GM12878 (cell line): ENCODE results near the gene TMEM30A. TPM values are rescaled to one million over a fixed set of nuclear protein-coding genes. Genes with fewer than 3 reads are reported as not detected.

Source experiments
- ATAC-seq: fragments of 200-7000 bp; cut with Tn5 transposase; 3 replicates; pipeline ENCODE4 v1.9.1; 2020; ENCODE audit warnings: mild to moderate bottlenecking, moderate library complexity
- BruUV-seq: library from RNA; stranded (reverse); fragments of 400-500 nt; replicated peaks from 2 replicates; lab custom pipeline; 2021; lab: Mats Ljungman, UMichigan
- CTCF ChIA-PET: fragments of 300-600 bp; sonication (Branson Sonifier 250); formaldehyde crosslinking; extraction: SDS; loops from one replicate; lab custom pipeline; 2021; ENCODE audit warnings: inconsistent platforms; lab: Yijun Ruan, JAX
- POLR2A ChIA-PET: fragments of 350-600 bp; formaldehyde crosslinking; extraction: SDS; loops from one replicate; lab custom pipeline; 2021; ENCODE audit warnings: inconsistent platforms; lab: Charles Lee
- RAD21 ChIA-PET: fragments of 300-600 bp; sonication (Branson Sonifier 250); formaldehyde crosslinking; loops from one replicate; lab custom pipeline; 2023; ENCODE audit warnings: antibody characterized with exemption; ENCODE audit not compliant: unreplicated experiment; lab: Charles Lee
- SMC1A ChIA-PET: fragments of 300-600 bp; sonication (Branson Sonifier 250); formaldehyde crosslinking; loops from one replicate; lab custom pipeline; 2023; ENCODE audit not compliant: unreplicated experiment, uncharacterized antibody; lab: Charles Lee
- DNase-seq: peaks from one replicate; pipeline ENCODE4 v3.0.0-alpha.2; 2011; ENCODE audit warnings: low read depth, low spot score
- FAIRE-seq: peaks from 3 replicates; lab custom pipeline; 2011; peaks lifted over from hg19 to GRCh38; lab: Jason Lieb, UNC
- H2AFZ ChIP-seq: 2 replicates; pipeline ENCODE4 v1.6.0; 2011; ENCODE audit warnings: low read depth, low read length, control low read depth; ENCODE audit not compliant: control insufficient read depth
- H3K27ac ChIP-seq: 2 replicates; pipeline ENCODE4 v1.5.1; 2011; ENCODE audit warnings: control low read depth; ENCODE audit not compliant: control insufficient read depth, insufficient read depth
- H3K27me3 ChIP-seq, 2 experiments: replicated peaks in 1 of 2; 2 replicates each; pipeline versions ENCODE4 v1.6.0 to v1.6.1; 2011; ENCODE audit warnings: low read length in 1 of 2; ENCODE audit not compliant: control insufficient read depth in 2 of 2, insufficient read depth in 2 of 2
- H3K36me3 ChIP-seq, 2 experiments: 2 replicates each; pipeline ENCODE4 v1.5.1; 2011; ENCODE audit warnings: low read length in 1 of 2; ENCODE audit not compliant: control insufficient read depth in 2 of 2, insufficient read depth in 2 of 2
- H3K4me1 ChIP-seq: 2 replicates; pipeline ENCODE4 v1.6.1; 2011; ENCODE audit warnings: mild to moderate bottlenecking, low read length, moderate library complexity, mixed read lengths; ENCODE audit not compliant: control insufficient read depth, insufficient read depth
- H3K4me2 ChIP-seq: 2 replicates; pipeline ENCODE4 v1.6.0; 2011; ENCODE audit warnings: control low read depth; ENCODE audit not compliant: control insufficient read depth, insufficient read depth
- H3K4me3 ChIP-seq: fragments of 200-600 bp; sonication (generic); 2 replicates; pipeline ENCODE4 v1.5.1; 2016
- H3K79me2 ChIP-seq: 2 replicates; pipeline ENCODE4 v1.6.0; 2011; ENCODE audit warnings: low read length; ENCODE audit not compliant: control insufficient read depth, insufficient read depth
- H3K9ac ChIP-seq: 2 replicates; pipeline ENCODE4 v1.8.0; 2011; ENCODE audit warnings: low read length, control low read depth, mixed read lengths; ENCODE audit not compliant: control insufficient read depth, insufficient read depth
- H3K9me3 ChIP-seq: replicated peaks from 3 replicates; pipeline ENCODE4 v1.5.1; 2011; ENCODE audit warnings: mild to moderate bottlenecking, low read length; ENCODE audit not compliant: control insufficient read depth, insufficient read depth
- H4K20me1 ChIP-seq: 2 replicates; pipeline ENCODE4 v1.6.0; 2011; ENCODE audit not compliant: control insufficient read depth, insufficient read depth
- ATF2 ChIP-seq: IDR thresholded peaks from 2 replicates; pipeline ENCODE4 v1.6.1; 2012; ENCODE audit warnings: low read length, inconsistent platforms
- ATF3 ChIP-seq: IDR thresholded peaks from 2 replicates; pipeline ENCODE4 v1.6.1; 2011; ENCODE audit warnings: low read depth, mild to moderate bottlenecking, low read length, moderate library complexity, borderline replicate concordance; ENCODE audit errors: extremely low read depth
- ATF7 ChIP-seq: fragments of 450-650 bp; IDR thresholded peaks from 2 replicates; pipeline ENCODE4 v1.6.1; 2016; ENCODE audit warnings: low read depth, mild to moderate bottlenecking
- BCL3 ChIP-seq: IDR thresholded peaks from 2 replicates; pipeline ENCODE4 v1.6.1; 2011; ENCODE audit warnings: borderline replicate concordance, low read depth, mild to moderate bottlenecking, moderate library complexity, low read length; ENCODE audit not compliant: insufficient read depth, poor library complexity, severe bottlenecking
- CEBPB ChIP-seq, 2 experiments: fragments of 150-350 bp in 1 of 2; IDR thresholded peaks; 2 replicates each; pipeline ENCODE4 v1.6.1; 2012 to 2014; ENCODE audit warnings: low read depth in 2 of 2, low read length in 2 of 2, borderline replicate concordance in 1 of 2, inconsistent platforms in 1 of 2
- CHD1 ChIP-seq: IDR thresholded peaks from 2 replicates; pipeline ENCODE4 v1.6.1; 2012; ENCODE audit warnings: low read depth, low read length, improper control_type of control experiment
- CREB1 ChIP-seq: IDR thresholded peaks from 2 replicates; pipeline ENCODE4 v1.6.1; 2012; ENCODE audit warnings: low read depth, mild to moderate bottlenecking, inconsistent platforms
- CREM ChIP-seq: IDR thresholded peaks from 2 replicates; pipeline ENCODE4 v1.6.1; 2014; ENCODE audit warnings: antibody characterized with exemption, low read depth
- E2F8 ChIP-seq: fragments of 450-650 bp; IDR thresholded peaks from 2 replicates; pipeline ENCODE4 v1.6.1; 2018; ENCODE audit warnings: mild to moderate bottlenecking, low read depth, moderate library complexity; ENCODE audit not compliant: partially characterized antibody
- HSF1 ChIP-seq: fragments of 150-350 bp; IDR thresholded peaks from 2 replicates; pipeline ENCODE4 v1.6.1; 2014; ENCODE audit warnings: mild to moderate bottlenecking, low read depth, low read length
- POU2F2 ChIP-seq: IDR thresholded peaks from 3 replicates; pipeline ENCODE4 v1.6.1; 2011; ENCODE audit warnings: low read depth, mild to moderate bottlenecking, low read length, borderline replicate concordance
- SIX5 ChIP-seq: IDR thresholded peaks from 2 replicates; pipeline ENCODE4 v1.6.1; 2011; ENCODE audit warnings: mild to moderate bottlenecking, low read depth, low read length, moderate library complexity; ENCODE audit not compliant: severe bottlenecking
- TAF1 ChIP-seq: IDR thresholded peaks from 2 replicates; pipeline ENCODE4 v1.6.1; 2011; ENCODE audit warnings: mild to moderate bottlenecking, low read depth, low read length, borderline replicate concordance
- WGBS: methylation state at CpG from one replicate; pipeline ENCODE4 v1.1.6; 2016; ENCODE audit warnings: low lambda C conversion rate; ENCODE audit not compliant: insufficient replicate concordance, insufficient coverage; ENCODE audit errors: missing lambda C conversion rate; 5-methylcytosine and 5-hydroxymethylcytosine counted together
- in situ Hi-C: fragments of 300-500 bp; cut with MboI; formaldehyde crosslinking; loops from 9 replicates; pipeline ENCODE4 v1.14.3; 2018; ENCODE audit warnings: mixed read lengths
- intact Hi-C: fragments of 100-400 bp; cut with micrococcal nuclease; formaldehyde crosslinking; loops from one replicate; pipeline ENCODE4 v1.14.2; 2022; ENCODE audit not compliant: unreplicated experiment
- polyA plus RNA-seq, 11 experiments: library from polyadenylated mRNA; depleted of rRNA in 4 of 11; unstranded in 6 of 11; stranded (reverse) in 5 of 11; fragments of >200 nt; fragmentation: Nextera tagmentation in 4 of 11; fragmentation: Illumina TruSeq in 1 of 11; extraction: Ambion mirVana in 4 of 11; extraction: Trizol in 1 of 11; gene quantifications; 1 replicate in 1 of 11; 2 replicates in 10 of 11; pipeline versions ENCODE4 v1.2.1 to v1.2.3, GENCODE V29; 2011 to 2016; ENCODE audit warnings: inconsistent platforms in 2 of 11, missing spikeins in 2 of 11, low read depth in 1 of 11
- total RNA-seq, 4 experiments: library from RNA; depleted of rRNA in 3 of 4; stranded (reverse); fragments of >200 nt in 3 of 4; fragmentation: Illumina TruSeq in 1 of 4; extraction: Trizol in 1 of 4; gene quantifications; 2 replicates each; pipeline versions ENCODE4 v1.2.1 to v1.2.3, GENCODE V29; 2013 to 2021

The TMEM30A gene
- total and polyA plus RNA-seq, 10 of the 15 experiments (the other 5 are each of a cell fraction or from before 2014, with no cell fraction given) = 11.9 to 61.6 (median 43.2) TPM

- ATAC-seq (no peak), DNase-seq (no peak), FAIRE-seq (no peak)
- WGBS = 48% methylated on average over 3 of the region's 3 CpGs
- Histone ChIP-seq H3K9ac (no peak overlapping the region), H3K4me3 (no peak overlapping the region), H3K4me1 (no peaks in the 10 kb centered on the region), H3K9me3 (no peaks in the 10 kb centered on the region), H4K20me1 (no peaks in the 10 kb centered on the region), H3K79me2 (no peaks in the 10 kb centered on the region), H3K27ac (no peak overlapping the region), H3K4me2 (no peak overlapping the region), H3K36me3 (no peaks in the 10 kb centered on the region), H3K27me3 (no peaks in the 10 kb centered on the region), H2AFZ (no peak overlapping the region)
- intact Hi-C loops (no loop called here), in situ Hi-C loops (no loop called here)
- ChIA-PET POLR2A (interaction anchor here (0.5 kb wide), 1 partner anchor 452 kb away, joined by 3 read pairs; no protein-coding TSS in a partner anchor), CTCF (interaction anchor here (1.5 to 3.2 kb wide), 4 partner anchors 9 to 217 kb away, joined by 5 to 13 read pairs (median 10); no protein-coding TSS in a partner anchor), RAD21 (interaction anchor here (0.8 to 1.5 kb wide), 5 partner anchors 27 to 222 kb away, joined by 3 to 4 read pairs (median 3); no protein-coding TSS in a partner anchor), SMC1A (interaction anchor here (0.8 to 2.5 kb wide), 7 partner anchors 9 to 219 kb away, joined by 4 to 8 read pairs (median 5); no protein-coding TSS in a partner anchor)
- no TSS peak for BruUV-seq
- TF ChIP-seq HSF1 = no peak
- no peak for TF ChIP-seq TAF1
- no peak for TF ChIP-seq E2F8
- no peak for TF ChIP-seq CEBPB (IDR thresholded peaks at IDR 0.05; ENCODE audit: borderline replicate concordance in 1 of 2, low read depth in 2 of 2, low read length in 2 of 2)
- no peak for TF ChIP-seq ATF2
- no peak for TF ChIP-seq CREB1
- no peak for TF ChIP-seq SIX5
- no peak for TF ChIP-seq CREM
- TF ChIP-seq ATF7 = no peak
- TF ChIP-seq POU2F2 = no peak
- no peak for TF ChIP-seq ATF3
- no peak for TF ChIP-seq CHD1
- TF ChIP-seq BCL3 = no peak
These were observed 21.5 kb upstream of the TMEM30A start for GRCh38 chr6:75306064-75306463.
